HL-60/S4 treated with phorbol 12-myristate 13-acetate at 8.2 ng/mL for 4 days and 3 days (cell line): Measurements from ENCODE around the gene RHBDF2.

Experiments
- in situ Hi-C: fragments of 300-500 bp; cut with MboI; formaldehyde crosslinking; loops from 2 replicates; pipeline ENCODE4 v1.15.0; 2022; ENCODE audit warnings: low sequenced_read_pairs

The RHBDF2 gene

DNA sequence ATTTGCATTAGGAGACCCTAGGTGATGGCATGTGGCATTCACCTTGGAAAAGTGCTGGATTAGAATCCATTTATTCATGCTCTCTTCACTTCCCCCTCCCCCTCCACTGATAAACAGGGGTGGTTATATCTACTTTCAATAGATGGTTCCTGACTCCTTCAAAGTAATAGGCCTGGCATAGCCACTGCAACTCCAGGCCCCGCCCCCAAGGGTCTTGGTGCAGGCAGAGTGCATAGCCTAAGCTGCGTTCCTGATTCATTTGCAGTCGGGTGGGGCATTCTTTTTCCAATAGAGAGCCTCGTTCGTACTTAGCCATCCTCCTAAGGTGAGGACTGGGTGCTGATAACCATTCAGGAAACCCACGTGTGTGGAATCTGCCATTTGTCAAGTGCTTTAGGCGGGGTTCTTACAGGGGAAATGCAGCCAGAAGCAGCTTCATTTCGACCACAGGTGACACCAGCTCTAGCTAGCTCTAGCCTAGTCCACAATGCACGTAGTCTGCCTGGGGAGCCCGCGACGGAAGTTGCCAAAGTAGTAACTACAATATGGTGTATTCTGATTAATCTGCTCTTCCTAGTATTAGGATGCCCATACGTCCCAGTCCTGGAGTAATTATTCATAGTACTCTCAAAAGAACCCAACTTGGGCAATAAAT, 59.4 kb downstream of the RHBDF2 start:
- in situ Hi-C loops, result no loop called here

DNA sequence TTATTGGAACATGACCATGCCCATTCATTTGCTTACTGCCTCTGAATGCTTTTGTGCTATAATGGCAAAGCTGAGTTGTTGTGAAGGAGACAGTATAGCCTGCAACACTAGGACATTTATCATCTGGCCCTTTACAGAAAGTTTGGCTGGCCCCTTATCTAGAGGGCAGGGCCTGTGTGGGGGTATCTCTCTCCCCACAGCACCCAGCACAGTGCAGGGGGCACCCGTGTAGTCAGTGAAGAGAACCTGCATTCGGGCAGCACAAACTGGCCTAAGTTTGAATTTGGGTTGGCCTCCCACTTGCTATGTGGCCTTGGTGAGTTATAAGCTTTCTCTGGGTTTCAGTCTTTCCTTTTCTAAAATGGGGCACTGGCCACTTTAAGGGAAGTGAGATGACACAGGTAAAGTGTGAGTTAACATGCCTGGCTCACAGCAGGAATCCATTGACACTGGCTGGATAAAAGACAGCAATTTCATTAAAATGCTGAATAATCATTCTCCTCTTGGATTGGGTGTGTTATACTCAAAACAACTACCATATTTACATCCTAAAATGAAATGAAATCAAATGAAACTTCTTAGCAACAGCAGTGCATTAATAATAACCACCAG, 60.4 kb downstream of the RHBDF2 start:
- in situ Hi-C loops, result no loop called here

DNA sequence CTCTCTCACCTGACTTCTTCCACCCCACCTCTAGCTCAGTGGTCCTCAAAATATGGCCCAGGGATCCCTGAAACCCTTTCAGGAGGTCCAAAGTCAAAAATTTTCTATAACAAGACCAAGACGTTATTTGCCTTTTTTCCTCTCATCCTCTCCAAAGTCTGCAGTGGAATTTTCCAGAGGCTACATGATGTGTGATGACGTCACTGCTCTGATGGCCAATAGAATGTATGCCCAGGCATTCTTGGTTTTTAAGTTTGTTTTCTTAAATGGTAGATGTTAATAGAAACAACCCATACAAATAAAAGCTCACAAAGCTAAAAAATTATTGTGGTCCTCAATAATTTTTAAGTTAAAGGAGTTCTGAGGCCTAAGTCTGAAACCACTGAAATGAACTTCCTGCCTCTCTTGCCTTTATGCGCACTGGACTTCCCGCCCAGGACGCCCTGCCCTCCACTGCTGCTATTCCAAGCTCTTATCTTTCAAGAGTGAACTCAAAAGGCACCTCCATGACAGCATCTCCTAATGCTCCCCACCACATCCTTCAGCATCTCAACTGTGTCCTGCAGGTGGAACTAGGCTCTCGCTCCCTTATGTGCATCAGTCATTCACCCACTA, 61.8 kb downstream of the RHBDF2 start:
- in situ Hi-C loops, result no loop called here

DNA sequence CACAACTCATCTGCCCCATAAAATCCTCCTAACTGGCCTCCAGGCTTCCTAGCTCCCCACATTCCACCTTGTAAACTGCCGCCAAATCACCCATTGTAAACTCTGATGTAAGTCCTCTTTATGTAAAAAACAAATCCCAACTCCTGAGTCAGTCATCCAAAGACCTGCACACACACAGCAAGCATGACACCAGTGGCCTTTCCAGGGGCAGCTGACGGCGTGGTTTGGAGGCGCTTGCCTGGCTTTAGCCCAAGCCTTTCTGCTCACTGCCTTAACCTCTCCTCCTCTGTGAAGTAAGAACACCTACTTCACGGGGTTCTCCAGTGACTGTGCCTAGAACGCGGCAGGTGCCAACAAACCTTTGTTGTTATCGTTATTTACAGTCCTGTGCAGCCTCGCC, 62.3 kb downstream of the RHBDF2 start:
- in situ Hi-C loops, result no loop called here

DNA sequence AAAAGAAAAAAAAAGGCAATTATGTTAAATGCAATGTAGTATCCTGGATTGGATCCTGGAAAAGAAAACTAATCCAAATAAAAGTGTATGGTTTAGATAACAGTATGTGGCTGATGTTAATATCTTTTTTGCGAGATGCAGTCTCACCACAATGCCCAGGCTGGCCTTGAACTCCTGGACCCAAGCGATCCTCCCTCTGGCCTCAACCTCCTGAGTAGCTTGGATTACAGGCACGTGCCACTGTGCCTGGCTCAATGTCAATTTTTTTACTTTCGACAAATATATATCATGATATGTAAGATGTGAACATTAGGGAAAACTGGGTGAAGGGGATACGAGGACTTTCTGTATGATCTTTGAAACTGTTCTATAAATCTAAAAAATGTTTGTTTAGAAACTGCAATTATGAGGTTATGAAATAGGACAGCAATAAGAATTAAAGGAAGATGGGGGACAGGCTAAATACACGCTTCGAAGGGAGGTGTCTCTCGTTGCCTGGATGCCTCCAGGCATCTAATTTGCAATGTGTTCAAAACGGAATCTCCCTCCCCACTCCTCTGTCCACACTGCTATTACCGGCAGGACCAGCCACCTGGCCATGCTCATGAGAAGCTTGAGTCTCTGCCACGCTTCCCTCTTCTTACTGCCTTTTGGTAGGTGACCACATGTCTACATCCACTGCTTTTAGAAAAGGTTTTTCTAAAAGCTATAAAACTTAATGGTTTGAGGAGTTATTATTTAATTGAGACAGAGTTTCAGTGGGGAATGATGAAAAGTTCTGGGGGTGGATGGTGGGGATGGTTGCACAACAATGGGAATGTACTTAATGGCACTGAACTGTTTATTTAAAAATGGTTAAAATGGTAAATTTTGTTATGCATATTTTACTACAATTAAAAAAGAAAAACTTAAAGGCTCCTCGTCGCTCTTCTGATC, 63.5 kb downstream of the RHBDF2 start:
- in situ Hi-C loops, result no loop called here

DNA sequence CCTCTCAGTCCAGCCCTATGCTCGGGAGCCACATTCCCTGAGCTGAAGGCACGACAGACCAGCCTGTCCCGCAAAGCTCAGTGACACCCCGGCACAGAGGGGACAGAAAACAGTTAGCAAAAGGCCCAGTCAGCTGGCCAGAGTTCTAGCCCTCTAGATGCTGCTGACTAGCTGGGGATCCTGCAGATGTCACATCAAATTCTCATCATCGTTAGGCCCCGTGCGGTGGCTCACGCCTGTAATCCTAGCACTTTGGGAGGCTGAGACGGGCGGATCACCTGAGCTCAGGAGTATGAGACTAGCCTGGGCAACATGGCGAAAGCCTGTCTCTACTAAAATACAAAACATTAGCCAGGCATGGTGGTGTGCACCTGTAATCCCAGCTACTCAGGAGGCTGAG, 65.5 kb downstream of the RHBDF2 start:
- in situ Hi-C loops, result no loop called here

DNA sequence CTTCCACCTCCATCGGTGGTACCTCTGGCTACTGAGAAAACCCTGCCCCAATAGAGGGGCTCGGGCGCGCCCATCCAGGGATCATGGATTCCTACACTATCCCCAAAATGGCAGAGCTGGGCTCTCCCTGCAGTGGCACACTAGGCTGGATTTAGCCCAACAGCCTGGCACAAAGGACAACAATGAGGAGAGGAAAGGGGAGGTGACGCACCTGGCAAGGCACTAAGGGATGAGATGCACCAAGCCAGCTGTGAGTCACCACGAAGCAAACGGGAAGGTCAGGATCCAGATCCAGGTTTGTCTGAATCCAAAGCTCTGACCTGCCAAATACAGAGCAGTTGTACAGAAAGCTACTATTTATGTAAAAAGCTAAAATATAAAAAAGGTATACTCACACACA, 66.4 kb downstream of the RHBDF2 start:
- in situ Hi-C loops, result no loop called here

DNA sequence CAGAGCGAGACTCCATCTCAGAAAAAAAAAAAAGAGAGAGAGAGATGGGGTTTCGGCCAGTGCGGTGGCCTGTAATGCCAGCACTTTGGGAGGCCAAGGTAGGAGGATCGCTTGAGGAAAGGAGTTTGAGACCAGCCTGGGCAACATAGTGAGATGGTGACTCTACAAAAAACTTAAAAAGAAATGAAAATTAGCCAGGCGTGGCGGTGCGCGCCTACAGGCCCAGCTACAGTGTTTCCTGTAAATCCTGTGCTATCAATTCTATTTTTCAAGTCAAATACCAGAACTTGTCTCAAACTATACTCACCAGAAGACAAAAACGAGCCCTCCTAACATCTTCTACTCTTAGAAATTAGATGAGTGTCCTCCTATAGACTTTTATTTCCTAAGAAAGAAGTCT, 67.5 kb downstream of the RHBDF2 start:
- in situ Hi-C loops, result no loop called here

DNA sequence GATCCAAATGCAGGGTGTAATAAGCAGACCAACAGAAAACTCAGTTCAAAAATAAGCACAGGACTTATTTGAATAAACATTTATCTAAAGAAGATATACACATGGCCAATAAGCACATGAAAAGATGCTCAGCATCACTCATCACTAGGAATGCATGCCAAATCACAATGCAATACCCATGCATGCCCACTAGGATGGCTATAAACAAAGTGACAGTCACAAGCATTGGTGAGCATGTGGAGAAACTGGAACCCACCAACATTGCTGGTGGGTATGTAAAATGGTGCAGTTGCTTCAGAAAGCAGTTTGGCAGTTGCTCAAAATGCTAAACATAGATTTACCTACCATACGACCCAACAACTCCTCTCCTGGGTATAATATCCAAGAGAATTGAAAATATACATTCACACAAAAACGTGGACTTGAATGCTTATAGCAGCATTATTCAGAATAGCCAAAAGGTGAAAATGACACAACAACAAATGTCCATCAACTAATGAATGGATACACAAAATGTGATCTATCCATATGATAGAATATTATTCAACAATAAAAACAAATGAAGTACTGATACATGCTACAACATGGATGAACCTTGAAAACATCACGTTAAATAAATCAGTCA, 68.4 kb downstream of the RHBDF2 start:
- in situ Hi-C loops, result no loop called here

DNA sequence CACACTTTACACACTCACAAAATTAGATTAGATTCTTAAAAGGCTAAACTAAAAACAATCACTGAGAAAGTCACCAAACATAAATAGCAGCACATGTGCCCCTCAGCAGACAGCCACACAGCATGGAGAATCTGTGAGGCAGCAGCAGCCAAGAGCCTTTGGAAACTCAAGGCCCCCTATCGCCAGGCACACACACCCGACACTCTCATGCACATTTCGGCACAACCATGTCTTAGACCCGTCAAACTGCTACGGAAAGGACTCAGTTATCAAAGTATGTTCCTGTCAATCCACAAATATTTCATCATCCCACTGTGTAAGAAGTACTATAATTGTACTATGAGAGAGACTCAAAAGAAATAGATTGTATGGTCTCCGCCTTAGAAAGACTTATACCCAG, 69.2 kb downstream of the RHBDF2 start:
- in situ Hi-C loops, result no loop called here

DNA sequence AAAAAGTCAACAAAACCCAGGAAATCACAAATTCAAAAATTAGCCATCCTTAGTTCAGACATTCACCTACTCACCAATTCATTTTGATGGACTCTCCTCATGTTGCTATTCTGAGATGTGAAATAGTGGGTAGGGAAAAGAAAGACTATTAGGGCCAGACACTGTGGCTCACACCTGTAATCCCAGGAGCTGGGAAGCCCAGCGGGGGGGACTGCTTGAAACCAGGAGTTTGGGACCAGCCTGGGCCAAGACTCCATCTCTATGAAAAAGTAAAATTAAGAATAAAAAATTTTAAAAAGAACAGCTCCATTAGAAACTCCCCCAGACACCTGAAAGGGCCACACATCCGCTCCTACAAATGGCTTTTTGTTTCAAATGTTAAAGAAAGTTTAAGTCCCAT, 69.7 kb downstream of the RHBDF2 start:
- in situ Hi-C loops, result no loop called here

DNA sequence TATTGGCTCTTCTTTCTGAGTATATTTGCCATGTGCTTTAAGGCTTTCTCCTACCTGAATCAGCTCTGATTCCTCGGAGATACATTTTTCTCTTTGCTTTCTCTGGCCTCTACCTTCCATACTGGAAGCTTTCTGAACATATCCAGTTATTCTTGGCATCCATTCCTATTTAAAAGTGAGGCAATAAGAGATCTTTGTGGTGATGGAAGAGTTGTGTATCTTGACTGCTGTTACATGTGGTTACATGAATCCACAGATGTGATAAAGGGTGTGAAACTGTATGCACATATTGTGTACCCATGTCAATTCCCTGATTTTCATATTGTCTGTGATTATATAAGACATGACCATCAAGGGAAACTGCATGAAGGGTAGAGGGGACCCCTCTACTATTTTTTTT, 72.7 kb downstream of the RHBDF2 start:
- in situ Hi-C loops, result no loop called here

DNA sequence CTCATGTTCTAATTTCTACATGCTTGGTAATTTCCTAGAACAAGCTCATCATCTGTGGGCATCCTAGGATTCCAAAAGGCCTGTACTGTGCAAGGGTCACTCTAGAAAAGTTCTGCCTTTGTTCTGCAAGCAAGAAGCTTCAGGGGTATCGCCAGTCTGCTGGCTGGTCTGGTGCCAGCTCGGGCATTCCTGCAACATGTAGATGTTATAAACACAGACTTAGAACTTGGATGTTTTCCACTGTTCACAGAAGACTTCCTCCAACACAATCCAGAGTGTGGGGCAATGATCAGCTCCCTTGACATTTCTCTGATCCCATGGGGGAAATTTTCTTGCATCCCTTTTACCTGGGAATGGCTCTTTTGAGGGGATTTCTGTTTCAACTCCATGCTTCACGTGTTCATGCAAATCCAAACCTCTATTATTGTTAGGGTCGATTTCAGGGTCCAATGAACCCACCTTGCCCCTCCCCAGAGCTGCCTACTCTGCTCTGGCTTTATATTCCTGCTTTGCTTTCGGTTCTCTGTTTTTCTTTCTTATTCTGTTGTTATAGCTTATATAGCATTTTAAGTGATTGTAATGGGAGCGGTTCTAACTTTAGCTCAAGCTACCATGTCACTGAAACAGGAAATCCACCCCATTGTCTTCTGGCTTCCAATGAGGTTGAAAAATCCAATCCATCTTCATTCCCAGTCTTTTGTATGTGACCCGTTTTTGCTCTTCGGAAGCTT, 73.6 kb downstream of the RHBDF2 start:
- in situ Hi-C loops, result no loop called here

DNA sequence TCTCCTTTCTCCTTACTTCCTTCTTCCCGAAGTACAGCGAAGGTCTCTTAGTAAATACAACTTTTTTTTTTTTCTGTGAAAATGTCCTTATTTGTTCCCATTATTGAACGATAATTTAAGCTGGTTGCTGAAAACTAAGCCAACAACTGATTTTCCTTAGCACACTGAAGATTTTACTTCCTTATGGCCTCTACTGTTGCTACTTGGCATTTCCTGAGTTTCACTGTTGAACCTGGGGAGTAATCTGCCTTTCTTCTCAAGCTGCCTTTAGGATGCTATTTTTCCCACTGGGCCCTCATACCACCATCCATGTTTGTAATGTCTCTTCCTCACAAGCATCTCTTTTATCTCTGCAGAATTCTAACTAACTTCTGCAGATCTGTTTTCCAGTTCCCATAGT, 74.4 kb downstream of the RHBDF2 start:
- in situ Hi-C loops, result no loop called here

DNA sequence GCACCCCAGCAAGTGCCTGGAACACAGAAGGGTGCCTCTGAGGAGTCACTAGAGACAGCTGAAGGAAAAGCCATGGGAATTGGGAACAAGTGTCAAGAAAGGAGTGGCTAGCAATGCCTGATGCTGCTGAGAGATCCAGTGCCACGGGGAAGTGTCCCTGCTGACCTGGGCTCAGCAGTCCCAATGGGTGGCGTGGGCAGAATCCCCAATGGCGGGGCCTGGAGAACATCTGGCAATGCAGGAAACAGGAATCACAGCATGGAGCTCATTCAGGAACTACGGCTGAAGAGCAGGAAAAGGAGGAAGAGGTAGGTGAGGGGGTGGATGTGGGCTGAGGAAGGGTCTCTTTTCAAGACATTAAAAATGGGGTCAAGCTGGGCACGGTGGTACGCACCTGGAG, 78.4 kb downstream of the RHBDF2 start:
- in situ Hi-C loops, result no loop called here

DNA sequence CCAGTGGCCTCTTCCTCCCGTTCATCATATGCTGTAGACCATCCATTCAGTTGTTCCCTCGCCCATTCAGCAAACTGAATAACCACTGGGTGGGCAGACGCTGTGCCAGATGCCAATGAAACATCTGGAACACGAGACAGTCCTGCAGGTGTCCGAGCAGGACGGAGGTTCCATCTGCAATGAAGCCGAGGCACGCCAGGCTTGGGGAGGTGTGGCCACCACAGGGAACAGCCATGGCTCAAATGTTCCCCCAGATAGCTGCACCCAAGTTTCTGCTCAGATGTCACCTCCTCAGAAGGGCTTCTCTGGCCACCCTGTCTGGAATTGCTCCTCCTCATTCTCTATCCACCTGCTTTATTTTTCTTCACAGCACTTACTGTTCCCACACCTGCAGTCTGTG, 78.8 kb downstream of the RHBDF2 start:
- in situ Hi-C loops, result no loop called here

DNA sequence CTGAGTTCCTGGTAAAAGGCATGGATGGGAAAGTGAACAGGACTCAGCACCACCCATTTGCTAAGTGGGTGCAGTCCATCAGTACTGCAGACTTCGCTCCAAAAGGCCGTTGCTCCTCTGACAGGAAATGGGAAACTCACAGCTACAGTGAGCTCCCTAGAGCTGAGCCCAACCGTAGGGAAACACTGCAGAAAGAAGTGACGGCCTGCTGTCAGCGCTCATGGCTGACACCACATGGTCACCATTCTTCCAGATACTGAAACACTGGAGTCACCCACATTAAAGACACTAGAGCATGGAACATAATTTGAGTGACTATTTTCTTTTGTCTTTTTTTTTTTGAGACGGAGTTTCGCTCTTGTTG, 80.2 kb downstream of the RHBDF2 start:
- in situ Hi-C loops, result no loop called here
